Right lobe of liver (tissue), 6 donors: Measurements from ENCODE around the gene AQP1. TPM values are rescaled to one million over a fixed set of nuclear protein-coding genes. Genes with fewer than 3 reads are reported as not detected.
A peak's percentile ranks its signal among the peaks of the same experiment; 100 is the strongest.

Experiments used
- ATAC-seq, 4 donors: fragments of 200-7000 bp; cut with Tn5 transposase; one replicate each; pipeline ENCODE4 v1.9.1; 2020; ENCODE audit warnings: mild to moderate bottlenecking in 4 of 4, moderate library complexity in 4 of 4
- DNase-seq, 3 donors: peaks; one replicate each; pipeline ENCODE4 v3.0.0-alpha.2; 2020
- H3K27ac ChIP-seq, 3 donors: fragments of 200-600 bp; one replicate each; pipeline ENCODE4 v1.8.0; 2022
- H3K27me3 ChIP-seq, 2 donors: fragments of 200-600 bp; one replicate each; pipeline ENCODE4 v1.8.0; 2022
- H3K36me3 ChIP-seq, 4 donors: fragments of 200-600 bp; sonication (generic) in 1 of 4; one replicate each; pipeline versions ENCODE4 v1.5.1 to v1.8.0; 2017 to 2022; ENCODE audit warnings: control low read depth in 1 of 4
- H3K4me1 ChIP-seq, 4 donors: fragments of 200-600 bp; sonication (generic) in 1 of 4; one replicate each; pipeline versions ENCODE4 v1.5.1 to v1.8.0; 2017 to 2022; ENCODE audit warnings: control low read depth in 1 of 4
- H3K4me3 ChIP-seq, 3 donors: fragments of 200-600 bp; one replicate each; pipeline ENCODE4 v1.8.0; 2022
- H3K9me3 ChIP-seq, 4 donors: fragments of 200-600 bp; sonication (generic) in 1 of 4; one replicate each; pipeline versions ENCODE4 v1.5.1 to v1.8.0; 2017 to 2022; ENCODE audit warnings: control low read depth in 1 of 4
- POLR2A ChIP-seq: fragments of 450-650 bp; IDR thresholded peaks from one replicate; pipeline ENCODE4 v1.6.1; 2017; ENCODE audit warnings: antibody characterized with exemption, mild to moderate bottlenecking
- WGBS: methylation state at CpG from one replicate; pipeline ENCODE4 v1.1.6; 2018; ENCODE audit warnings: low coverage, low lambda C conversion rate; ENCODE audit not compliant: insufficient coverage; ENCODE audit errors: missing lambda C conversion rate; 5-methylcytosine and 5-hydroxymethylcytosine counted together
- intact Hi-C, 2 donors: fragments of 100-400 bp; cut with DNase I; formaldehyde crosslinking; loops; one replicate each; pipeline versions ENCODE4 v1.11.2 to v1.14.1; 2022
- total RNA-seq, 6 experiments: library from RNA; depleted of rRNA in 2 of 6; stranded (reverse); fragments of >200 nt in 2 of 6; fragmentation: NEBNext Ultra II Directional in 3 of 6; extraction: Animal tissue kit (Norgen Biotek cat#: 25700) in 3 of 6; gene quantifications; one replicate each; pipeline versions ENCODE4 v1.1.0 to v1.2.4, GENCODE V29; 2016 to 2023
- TF ChIP-seq, protein P1 (sequence below), 4 donors: fragments of 200-600 bp in 3 of 4; fragments of 450-650 bp in 1 of 4; IDR thresholded peaks; one replicate each; pipeline versions ENCODE4 v1.5.1 to v1.8.0; 2016 to 2022; ENCODE audit warnings: antibody characterized with exemption in 4 of 4, mild to moderate bottlenecking in 2 of 4
- donor health status: DM: no; HTN: yes; CAD: no.
- donor health status: DM: no; HTN: no; CAD: no.
- donor health status: DM: no; HTN: no; CAD: no.
- donor health status: DM: no; HTN: yes; CAD: no.
- donor health status: DM: no; HTN: yes; CAD: no.

Gene AQP1
- total RNA-seq, 6 experiments from 2014 or later: 11.3 to 20.8 (median 14.8) TPM

DNA sequence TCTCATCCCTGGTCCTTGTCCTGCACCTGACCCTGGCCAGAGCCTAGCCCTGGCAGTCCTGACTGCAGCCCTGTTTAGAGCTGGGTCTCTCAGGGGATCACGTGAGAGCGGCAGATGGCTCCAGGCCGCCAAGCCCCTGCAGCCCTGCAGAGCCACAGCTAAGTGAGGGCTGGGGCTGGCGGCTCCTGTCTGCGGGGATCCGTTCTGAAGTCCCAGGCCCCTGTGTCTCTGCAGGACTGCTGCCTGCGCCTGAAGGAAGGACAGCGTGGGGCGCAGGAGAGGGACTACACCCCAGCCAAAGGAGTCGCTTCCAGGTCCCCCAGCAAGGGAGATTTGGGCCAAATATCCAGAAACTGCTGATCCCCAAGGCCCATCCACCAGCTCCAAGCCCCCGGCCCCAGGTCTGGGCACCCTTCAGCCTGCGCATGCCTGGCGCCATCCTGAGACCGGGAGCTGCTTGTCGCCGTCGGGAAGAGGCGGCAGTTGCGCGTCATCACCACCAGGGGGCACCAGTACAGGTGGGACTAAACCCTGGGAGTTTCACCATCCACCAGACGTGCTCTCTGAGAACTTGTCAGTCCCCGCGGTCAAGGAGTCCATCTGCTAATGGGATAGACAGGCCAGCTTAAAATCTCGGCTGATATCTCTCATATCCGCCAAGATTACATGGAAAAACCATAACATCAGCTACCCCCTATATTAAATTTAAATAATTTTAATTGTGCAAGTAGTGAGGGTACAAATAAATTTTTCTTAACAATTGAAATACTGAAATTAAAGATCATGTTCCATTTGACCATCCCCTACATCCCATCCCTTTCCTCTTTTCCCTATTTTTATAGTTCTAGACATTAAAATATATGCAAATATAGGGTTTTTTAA is 27.0 kb downstream of the AQP1 start:
- H3K4me3 ChIP-seq: no peak overlapping the region
- H3K36me3 ChIP-seq: no peaks in the 10 kb centered on the region
- WGBS: 8% methylated on average over 4 of the region's 25 CpGs
- H3K27me3 ChIP-seq: no peaks in the 10 kb centered on the region
- no peak overlapping the region for H3K27ac ChIP-seq
- ATAC-seq (peak; percentile 96 to 99 (median 98)), DNase-seq (peak; percentile 85 to 89 (median 87))
- intact Hi-C loops: no loop called here
- H3K4me1 ChIP-seq: no peaks in the 10 kb centered on the region
- no peak for TF ChIP-seq POLR2A
- TF ChIP-seq, protein P1, sequence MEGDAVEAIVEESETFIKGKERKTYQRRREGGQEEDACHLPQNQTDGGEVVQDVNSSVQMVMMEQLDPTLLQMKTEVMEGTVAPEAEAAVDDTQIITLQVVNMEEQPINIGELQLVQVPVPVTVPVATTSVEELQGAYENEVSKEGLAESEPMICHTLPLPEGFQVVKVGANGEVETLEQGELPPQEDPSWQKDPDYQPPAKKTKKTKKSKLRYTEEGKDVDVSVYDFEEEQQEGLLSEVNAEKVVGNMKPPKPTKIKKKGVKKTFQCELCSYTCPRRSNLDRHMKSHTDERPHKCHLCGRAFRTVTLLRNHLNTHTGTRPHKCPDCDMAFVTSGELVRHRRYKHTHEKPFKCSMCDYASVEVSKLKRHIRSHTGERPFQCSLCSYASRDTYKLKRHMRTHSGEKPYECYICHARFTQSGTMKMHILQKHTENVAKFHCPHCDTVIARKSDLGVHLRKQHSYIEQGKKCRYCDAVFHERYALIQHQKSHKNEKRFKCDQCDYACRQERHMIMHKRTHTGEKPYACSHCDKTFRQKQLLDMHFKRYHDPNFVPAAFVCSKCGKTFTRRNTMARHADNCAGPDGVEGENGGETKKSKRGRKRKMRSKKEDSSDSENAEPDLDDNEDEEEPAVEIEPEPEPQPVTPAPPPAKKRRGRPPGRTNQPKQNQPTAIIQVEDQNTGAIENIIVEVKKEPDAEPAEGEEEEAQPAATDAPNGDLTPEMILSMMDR (IDR thresholded peaks at IDR 0.05): peak; percentile 90 to 99 (median 98)
- no peaks in the 10 kb centered on the region for H3K9me3 ChIP-seq

DNA sequence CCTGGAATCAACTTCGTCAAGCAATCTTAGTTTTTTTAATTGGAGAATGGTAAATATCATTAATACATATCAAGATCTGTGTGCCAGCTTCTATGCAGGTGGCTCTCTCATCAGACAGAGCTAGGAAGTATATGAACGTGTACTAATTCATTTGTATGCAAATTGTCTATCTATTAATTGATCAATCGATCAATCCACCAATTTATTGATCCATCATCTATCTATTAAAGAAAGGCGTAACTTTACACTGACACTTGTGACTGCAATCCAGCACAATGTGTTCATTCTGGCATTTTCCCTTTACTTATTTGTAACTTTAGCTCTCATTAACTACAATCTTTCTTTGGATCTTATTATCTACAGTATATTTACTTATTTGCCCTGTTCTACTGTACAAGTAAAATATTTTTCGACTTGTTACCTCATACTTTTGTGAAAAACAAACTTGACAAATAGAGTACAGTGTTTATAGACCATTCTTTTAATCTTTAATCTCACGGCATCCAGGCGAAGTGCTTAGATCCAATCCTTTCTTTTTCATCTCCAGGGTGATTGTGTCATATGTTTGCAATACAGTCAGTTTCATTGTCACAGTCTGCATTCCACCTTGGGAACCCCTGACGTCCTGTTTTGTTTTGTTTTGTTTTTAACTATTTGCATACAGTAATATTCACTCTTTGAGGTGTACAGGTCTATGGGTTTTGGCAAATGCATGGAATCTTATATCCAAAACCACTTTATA is 30.1 kb downstream of the AQP1 start:
- Histone ChIP-seq H3K27ac (no peak overlapping the region), H3K4me1 (no peaks in the 10 kb centered on the region), H3K27me3 (no peaks in the 10 kb centered on the region), H3K36me3 (no peaks in the 10 kb centered on the region), H3K4me3 (no peak overlapping the region), H3K9me3 (no peaks in the 10 kb centered on the region)
- DNase-seq (no peak), ATAC-seq (no peak)
- WGBS: 27% methylated on average over 8 of the region's 8 CpGs
- no peak for TF ChIP-seq POLR2A
- TF ChIP-seq, protein P1 (IDR thresholded peaks at IDR 0.05): no peak
- intact Hi-C loops: no loop called here

DNA sequence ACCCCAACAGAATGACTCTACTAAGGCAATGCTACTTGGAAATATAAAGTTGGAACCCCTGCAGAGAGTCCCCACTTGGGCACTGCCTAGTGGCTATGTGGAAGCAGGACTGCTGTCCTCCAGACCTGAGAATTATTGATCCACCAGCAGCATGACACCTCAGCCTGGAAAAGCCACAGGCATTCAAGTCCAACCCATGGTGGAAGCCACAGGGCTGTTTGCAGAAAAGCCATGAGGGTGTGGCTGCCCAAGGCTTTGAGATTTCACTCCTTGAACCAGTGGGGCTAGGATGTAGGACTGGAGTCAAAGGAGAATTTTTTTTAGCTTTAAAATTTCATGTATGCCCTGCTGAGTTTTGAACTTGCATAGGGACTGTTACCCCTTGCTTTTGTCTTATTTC is 38.5 kb downstream of the AQP1 start:
- intact Hi-C loops: no loop called here
- Histone ChIP-seq H3K27ac (no peak overlapping the region), H3K9me3 (no peaks in the 10 kb centered on the region), H3K27me3 (no peaks in the 10 kb centered on the region), H3K36me3 (no peaks in the 10 kb centered on the region), H3K4me3 (no peak overlapping the region), H3K4me1 (no peaks in the 10 kb centered on the region)
- DNase-seq: no peak
- ATAC-seq: no peak
- TF ChIP-seq POLR2A: no peak
- TF ChIP-seq, protein P1 (IDR thresholded peaks at IDR 0.05): no peak

DNA sequence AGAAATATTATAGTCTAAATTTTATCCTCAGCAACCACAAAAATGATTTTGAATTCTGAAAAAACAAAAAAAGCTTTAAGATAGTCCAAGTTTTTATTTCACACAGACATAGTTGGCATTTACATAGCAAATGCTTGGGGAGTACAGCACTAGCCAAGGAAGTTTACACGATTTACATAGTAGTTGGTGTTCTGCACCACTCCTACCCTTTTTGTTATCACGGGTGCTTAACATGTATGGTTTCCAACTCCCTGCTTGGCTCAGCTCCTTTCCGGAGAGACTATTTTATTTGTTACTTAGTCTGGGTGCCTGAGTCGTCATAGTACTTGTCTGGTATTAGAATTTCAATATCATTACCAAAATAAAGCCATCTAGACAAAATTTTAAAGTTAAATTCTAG is 43.3 kb downstream of the AQP1 start:
- no peaks in the 10 kb centered on the region for H3K36me3 ChIP-seq
- WGBS: 49% methylated on average over 4 of the region's 4 CpGs
- intact Hi-C loops: no loop called here

More for the DNA sequence above, 43.3 kb downstream of the AQP1 start:
- Histone ChIP-seq H3K4me1 (no peaks in the 10 kb centered on the region), H3K4me3 (no peak overlapping the region), H3K27ac (no peak overlapping the region), H3K27me3 (no peaks in the 10 kb centered on the region), H3K9me3 (no peaks in the 10 kb centered on the region)
- DNase-seq: no peak
- no peak for ATAC-seq
- no peak for TF ChIP-seq POLR2A
- TF ChIP-seq, protein P1 (IDR thresholded peaks at IDR 0.05): no peak
